ENCODE data around the gene PCK2. TPM values are rescaled to one million over a fixed set of nuclear protein-coding genes. Genes with fewer than 3 reads are reported as not detected.

PCK2 gene
- total and polyA plus RNA-seq, 2 of the 13 experiments (the other 11 are each of a cell fraction or from before 2014, with no cell fraction given): 129 to 272 TPM

DNA sequence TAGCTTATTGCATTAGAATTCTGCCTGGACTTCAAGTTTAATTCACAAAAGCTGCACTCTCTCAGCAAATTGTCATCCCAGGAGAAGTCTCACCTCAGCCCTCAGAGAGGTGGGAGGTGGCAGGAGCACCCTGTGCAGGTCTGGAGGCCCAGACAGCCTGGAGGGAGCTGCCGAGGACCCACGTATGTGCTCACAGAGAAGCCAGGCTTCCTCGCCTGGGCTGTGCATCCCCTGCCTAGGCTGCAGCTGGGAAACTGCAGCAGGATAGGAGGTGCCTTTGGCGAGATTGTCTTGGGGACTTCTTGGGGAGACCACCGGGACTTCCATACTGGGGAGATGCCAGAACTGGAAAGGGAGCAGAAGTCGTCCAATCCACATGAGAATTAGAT is 14.0 kb upstream of the PCK2 start:
- Histone ChIP-seq H3K4me2 (ENCODE audit: low read depth, low read length) (no peak overlapping the region), H3K4me3 (replicated peaks in 1 of 3; ENCODE audit: insufficient read depth in 1 of 3, low read depth in 2 of 3, low read length in 3 of 3) (no peak overlapping the region), H3K27ac (ENCODE audit: extremely low read length, insufficient read depth, low read length) (no peak overlapping the region), H3K4me1 (ENCODE audit: insufficient read depth, low read length) (peaks cover 32% of the 10 kb centered on the region), H3K27me3 (ENCODE audit: control insufficient read depth in 1 of 2, insufficient read depth in 2 of 2, low read length in 2 of 2) (peaks cover 17 to 77% of the 10 kb centered on the region in 2 experiments), H4K20me1 (ENCODE audit: insufficient read depth, low read length) (no peaks in the 10 kb centered on the region), H2AFZ (ENCODE audit: low read length) (no peak overlapping the region), H3K9ac (ENCODE audit: insufficient read depth, low read depth, low read length) (no peak overlapping the region), H3K79me2 (ENCODE audit: insufficient read depth, low read length) (no peaks in the 10 kb centered on the region), H3K9me3 (ENCODE audit: low read length) (no peaks in the 10 kb centered on the region), H3K36me3 (replicated peaks in 1 of 2; ENCODE audit: control insufficient read depth in 1 of 2, insufficient read depth in 2 of 2, low read length in 2 of 2) (no peaks in the 10 kb centered on the region)
- in situ Hi-C loops (cut with HindIII; ENCODE audit: extremely low pct_ligation_motif_present, low pct_unique_long_range_greater_than_20kb) (no loop called here), intact Hi-C loops (cut with micrococcal nuclease; ENCODE audit: unreplicated experiment) (no loop called here)
- ChIA-PET POLR2A (interaction anchor here (1.1 to 4.9 kb wide), 16 partner anchors 10 to 163 kb away, joined by 4 to 131 read pairs (median 6); partner anchors contain the start of genes CARMIL3, CHMP4A, DCAF11 and EMC9), CTCF (ENCODE audit: low intra/inter-chr PET ratio, low total read pairs) (interaction anchor here (0.9 kb wide), 1 partner anchor 22 kb away, joined by 3 read pairs; no protein-coding TSS in a partner anchor)
- BruUV-seq (replicated peaks): no TSS peak
- WGBS (ENCODE audit: low lambda C conversion rate): 40% methylated on average over 6 of the region's 6 CpGs
- no peak for DNase-seq (ENCODE audit: low spot score)
- TF ChIP-seq PHF5A (CRISPR knock-in tag; IDR thresholded peaks at IDR 0.05; ENCODE audit: low read depth, unreplicated experiment): no peak
- 0 out of 2 replicates have a peak, but pooled peaks have one; percentile 12 for TF ChIP-seq ARNTL (CRISPR knock-in tag; IDR thresholded peaks at IDR 0.05)
- 0 out of 2 replicates have a peak, but pooled peaks have one; percentile 52 for TF ChIP-seq ZNF451 (CRISPR knock-in tag; IDR thresholded peaks at IDR 0.05)
- TF ChIP-seq, protein P1, sequence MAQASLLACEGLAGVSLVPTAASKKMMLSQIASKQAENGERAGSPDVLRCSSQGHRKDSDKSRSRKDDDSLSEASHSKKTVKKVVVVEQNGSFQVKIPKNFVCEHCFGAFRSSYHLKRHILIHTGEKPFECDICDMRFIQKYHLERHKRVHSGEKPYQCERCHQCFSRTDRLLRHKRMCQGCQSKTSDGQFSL (CRISPR knock-in tag; IDR thresholded peaks at IDR 0.05): no peak
- 0 out of 2 replicates have a peak, but pooled peaks have one; percentile 0 for TF ChIP-seq HIVEP1 (CRISPR knock-in tag; IDR thresholded peaks at IDR 0.05)
- TF ChIP-seq MTERF4 (CRISPR knock-in tag; IDR thresholded peaks at IDR 0.05): no peak
- no peak for TF ChIP-seq KLF12 (CRISPR knock-in tag; IDR thresholded peaks at IDR 0.05; ENCODE audit: borderline replicate concordance)
- no peak for TF ChIP-seq IKZF4 (CRISPR knock-in tag; IDR thresholded peaks at IDR 0.05; ENCODE audit: borderline replicate concordance, low read depth, not compliant biosample characterization)
- TF ChIP-seq REXO4 (CRISPR knock-in tag; IDR thresholded peaks at IDR 0.05; ENCODE audit: borderline replicate concordance): 0 out of 2 replicates have a peak, but pooled peaks have one; percentile 7
- TF ChIP-seq ZNF644 (CRISPR knock-in tag; IDR thresholded peaks at IDR 0.05; ENCODE audit: low read depth): no peak
- TF ChIP-seq TEAD2 (CRISPR knock-in tag; IDR thresholded peaks at IDR 0.05): peak; percentile 25; the same call in 1 of the 2 replicates
- 0 out of 2 replicates have a peak, but pooled peaks have one; percentile 1 for TF ChIP-seq ARID4A (CRISPR knock-in tag; IDR thresholded peaks at IDR 0.05; ENCODE audit: borderline replicate concordance)
- TF ChIP-seq, protein P2, sequence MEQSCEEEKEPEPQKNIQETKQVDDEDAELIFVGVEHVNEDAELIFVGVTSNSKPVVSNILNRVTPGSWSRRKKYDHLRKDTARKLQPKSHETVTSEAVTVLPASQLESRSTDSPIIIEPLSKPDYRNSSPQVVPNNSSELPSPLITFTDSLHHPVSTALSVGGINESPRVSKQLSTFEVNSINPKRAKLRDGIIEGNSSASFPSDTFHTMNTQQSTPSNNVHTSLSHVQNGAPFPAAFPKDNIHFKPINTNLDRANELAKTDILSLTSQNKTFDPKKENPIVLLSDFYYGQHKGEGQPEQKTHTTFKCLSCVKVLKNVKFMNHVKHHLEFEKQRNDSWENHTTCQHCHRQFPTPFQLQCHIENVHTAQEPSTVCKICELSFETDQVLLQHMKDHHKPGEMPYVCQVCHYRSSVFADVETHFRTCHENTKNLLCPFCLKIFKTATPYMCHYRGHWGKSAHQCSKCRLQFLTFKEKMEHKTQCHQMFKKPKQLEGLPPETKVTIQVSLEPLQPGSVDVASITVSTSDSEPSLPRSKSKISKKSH (CRISPR knock-in tag; IDR thresholded peaks at IDR 0.05; ENCODE audit: borderline replicate concordance): peak; percentile 31; the same call in 1 of the 2 replicates
- TF ChIP-seq NFATC3 (CRISPR knock-in tag; IDR thresholded peaks at IDR 0.05): no peak
- no peak for TF ChIP-seq MIER3 (CRISPR knock-in tag; IDR thresholded peaks at IDR 0.05; ENCODE audit: borderline replicate concordance)
- FAIRE-seq: no peak
- ATAC-seq: no peak
